IPS-11a (cell line): ENCODE measurements around the gene KBTBD12.
"Not testable (repeated sequence)": the region's sequence is repeated elsewhere in the genome, so short reads cannot be mapped to it uniquely, and the experiment has no call there.

Source experiments
- H3K4me3 ChIP-seq: one replicate; pipeline ENCODE4 v1.5.1; 2013; ENCODE audit warnings: low read depth, low read length, control low read depth

KBTBD12 gene

GRCh38 chr3:127915115-127915936 is at the start of gene KBTBD12:
KBTBD12 (plus strand) TSS chr3:127915232; CDS start chr3:127923062, 7,830 bp downstream.
- no peak within 1 kb of the TSS for H3K4me3 ChIP-seq

GRCh38 chr3:127865941-127866340 is 49.1 kb upstream of the KBTBD12 start:
- H3K4me3 ChIP-seq = no peak overlapping the region

- H3K4me3 ChIP-seq = no peak overlapping the region
Observed at GRCh38 chr3:127867412-127867811, 47.6 kb upstream of the KBTBD12 start.

- no peak overlapping the region for H3K4me3 ChIP-seq
Observed at GRCh38 chr3:127867986-127868385, 47.0 kb upstream of the KBTBD12 start.

GRCh38 chr3:127870156-127870555 is 44.9 kb upstream of the KBTBD12 start:
- H3K4me3 ChIP-seq = no peak overlapping the region

- H3K4me3 ChIP-seq = not testable (repeated sequence)
Observed at GRCh38 chr3:127874097-127874496, 40.9 kb upstream of the KBTBD12 start.

- no peak overlapping the region for H3K4me3 ChIP-seq
Observed at GRCh38 chr3:127881586-127881985, 33.4 kb upstream of the KBTBD12 start.

GRCh38 chr3:127884041-127884440 is 31.0 kb upstream of the KBTBD12 start:
- no peak overlapping the region for H3K4me3 ChIP-seq

GRCh38 chr3:127886231-127886955 is 28.6 kb upstream of the KBTBD12 start:
- no peak overlapping the region for H3K4me3 ChIP-seq

GRCh38 chr3:127886956-127887231 is 28.1 kb upstream of the KBTBD12 start:
- no peak overlapping the region for H3K4me3 ChIP-seq

GRCh38 chr3:127887321-127887720 is 27.7 kb upstream of the KBTBD12 start:
- no peak overlapping the region for H3K4me3 ChIP-seq

- H3K4me3 ChIP-seq = no peak overlapping the region
Observed at GRCh38 chr3:127888156-127888555, 26.9 kb upstream of the KBTBD12 start.

GRCh38 chr3:127888564-127889107 is 26.4 kb upstream of the KBTBD12 start:
- no peak overlapping the region for H3K4me3 ChIP-seq

- H3K4me3 ChIP-seq = no peak overlapping the region
Observed at GRCh38 chr3:127889461-127889863, 25.6 kb upstream of the KBTBD12 start.

- H3K4me3 ChIP-seq = no peak overlapping the region
Observed at GRCh38 chr3:127889976-127890650, 24.9 kb upstream of the KBTBD12 start.

- H3K4me3 ChIP-seq = not testable (repeated sequence)
Observed at GRCh38 chr3:127890651-127891290, 24.3 kb upstream of the KBTBD12 start.

- H3K4me3 ChIP-seq = no peak overlapping the region
Observed at GRCh38 chr3:127894481-127894880, 20.6 kb upstream of the KBTBD12 start.

GRCh38 chr3:127899200-127899599 is 15.8 kb upstream of the KBTBD12 start:
- H3K4me3 ChIP-seq = no peak overlapping the region

GRCh38 chr3:127899766-127900165 is 15.3 kb upstream of the KBTBD12 start:
- no peak overlapping the region for H3K4me3 ChIP-seq

- no peak overlapping the region for H3K4me3 ChIP-seq
Observed at GRCh38 chr3:127900536-127900935, 14.5 kb upstream of the KBTBD12 start.

- H3K4me3 ChIP-seq = no peak overlapping the region
Observed at GRCh38 chr3:127902486-127902885, 12.5 kb upstream of the KBTBD12 start.
